H1 (cell line): ENCODE measurements around the gene DIP2B. TPM values are rescaled to one million over a fixed set of nuclear protein-coding genes. Genes with fewer than 3 reads are reported as not detected.

ENCODE experiments used
- CTCF ChIA-PET: fragments of 300-600 bp; sonication (Branson Sonifier 250); formaldehyde crosslinking; loops from one replicate; lab custom pipeline; 2021; ENCODE audit not compliant: partially characterized antibody; lab: Charles Lee
- POLR2A ChIA-PET: fragments of 300-600 bp; sonication (Branson Sonifier 250); formaldehyde crosslinking; loops from one replicate; lab custom pipeline; 2021; ENCODE audit warnings: inconsistent platforms; ENCODE audit not compliant: partially characterized antibody; lab: Charles Lee
- DNase-seq, 2 experiments: peaks; one replicate each; pipeline versions ENCODE4 v3.0.0 to v3.0.0-alpha.2; 2010 to 2022; ENCODE audit warnings: low spot score in 2 of 2, low read depth in 1 of 2, mixed read lengths in 1 of 2
- FAIRE-seq: peaks from 2 replicates; lab custom pipeline; 2011; peaks lifted over from hg19 to GRCh38; lab: Jason Lieb, UNC
- H2AFZ ChIP-seq: 2 replicates; pipeline ENCODE4 v1.8.1; 2012; ENCODE audit warnings: low read length, inconsistent platforms
- H2AK5ac ChIP-seq: 2 replicates; pipeline ENCODE4 v1.6.1; 2013; ENCODE audit warnings: low read depth, low read length
- H2BK120ac ChIP-seq: replicated peaks from 2 replicates; pipeline ENCODE3; 2013; ENCODE audit warnings: low read depth, low read length, inconsistent platforms
- H2BK12ac ChIP-seq: 2 replicates; pipeline ENCODE4 v1.6.1; 2013; ENCODE audit warnings: low read depth, low read length
- H2BK15ac ChIP-seq: 2 replicates; pipeline ENCODE4 v1.6.1; 2013; ENCODE audit warnings: low read length
- H2BK20ac ChIP-seq: 2 replicates; pipeline ENCODE4 v1.6.1; 2013; ENCODE audit warnings: low read length
- H2BK5ac ChIP-seq: 2 replicates; pipeline ENCODE4 v1.6.1; 2013; ENCODE audit warnings: low read depth, low read length
- H3K14ac ChIP-seq: 2 replicates; pipeline ENCODE4 v1.6.1; 2013; ENCODE audit warnings: inconsistent platforms; ENCODE audit not compliant: insufficient read length
- H3K18ac ChIP-seq: 2 replicates; pipeline ENCODE4 v1.6.1; 2013; ENCODE audit warnings: low read length; ENCODE audit errors: extremely low read depth
- H3K23ac ChIP-seq: 2 replicates; pipeline ENCODE4 v1.6.1; 2013; ENCODE audit warnings: inconsistent platforms; ENCODE audit not compliant: insufficient read length
- H3K23me2 ChIP-seq: 2 replicates; pipeline ENCODE4 v1.6.1; 2013; ENCODE audit warnings: low read depth, low read length
- H3K27ac ChIP-seq: 2 replicates; pipeline ENCODE4 v1.6.1; 2011; ENCODE audit warnings: low read depth, low read length, inconsistent platforms
- H3K27me3 ChIP-seq, 4 experiments: replicated peaks in 1 of 4; 1 replicate in 1 of 4; 2 replicates in 3 of 4; pipeline versions ENCODE4 v1.6.1 to v1.8.1; 2011 to 2013; ENCODE audit warnings: low read length in 3 of 4, mild to moderate bottlenecking in 3 of 4, inconsistent platforms in 2 of 4, mixed read lengths in 2 of 4, moderate library complexity in 1 of 4; ENCODE audit not compliant: control insufficient read depth in 3 of 4, insufficient read depth in 3 of 4; ENCODE audit errors: extremely low read depth in 1 of 4
- H3K36me3 ChIP-seq, 4 experiments: 2 replicates each; pipeline versions ENCODE4 v1.6.1 to v1.8.1; 2011 to 2013; ENCODE audit warnings: mild to moderate bottlenecking in 4 of 4, low read length in 3 of 4, moderate library complexity in 2 of 4, control low read depth in 1 of 4, inconsistent platforms in 1 of 4; ENCODE audit not compliant: insufficient read depth in 4 of 4, control insufficient read depth in 2 of 4
- H3K4ac ChIP-seq: replicated peaks from 2 replicates; pipeline ENCODE3; 2013; ENCODE audit warnings: low read length, low read depth, mixed read lengths, inconsistent platforms; ENCODE audit not compliant: insufficient read length
- H3K4me1 ChIP-seq, 4 experiments: replicated peaks in 1 of 4; 1 replicate in 1 of 4; 2 replicates in 3 of 4; pipeline versions ENCODE4 v1.6.1 to v1.8.1; 2011 to 2013; ENCODE audit warnings: low read length in 3 of 4, inconsistent platforms in 2 of 4, mixed read lengths in 1 of 4; ENCODE audit not compliant: insufficient read depth in 4 of 4, control insufficient read depth in 3 of 4
- H3K4me2 ChIP-seq, 2 experiments: 2 replicates each; pipeline versions ENCODE4 v1.6.1 to v1.8.1; 2011 to 2013; ENCODE audit warnings: low read depth in 2 of 2, low read length in 2 of 2, control low read depth in 1 of 2, inconsistent platforms in 1 of 2, mild to moderate bottlenecking in 1 of 2; ENCODE audit not compliant: insufficient read depth in 1 of 2
- H3K4me3 ChIP-seq, 4 experiments: fragments of 200-600, 300-600 bp in 1 of 4; sonication (generic), shearing (Covaris generic), sonication (Bioruptor Twin) in 1 of 4; 2 replicates each; pipeline versions ENCODE4 v1.5.1 to v1.8.1; 2011 to 2016; ENCODE audit warnings: low read length in 4 of 4, low read depth in 3 of 4, control low read depth in 2 of 4, inconsistent platforms in 2 of 4, mild to moderate bottlenecking in 2 of 4, mixed read lengths in 1 of 4, moderate library complexity in 1 of 4; ENCODE audit not compliant: insufficient read depth in 2 of 4; ENCODE audit errors: extremely low read depth in 1 of 4
- H3K56ac ChIP-seq: replicated peaks from 2 replicates; pipeline ENCODE3; 2013; ENCODE audit warnings: low read depth, mild to moderate bottlenecking, mixed read lengths, low read length, inconsistent platforms; ENCODE audit not compliant: insufficient read length
- H3K79me1 ChIP-seq: 2 replicates; pipeline ENCODE4 v1.6.1; 2013; ENCODE audit warnings: low read depth, low read length, control low read depth
- H3K79me2 ChIP-seq, 2 experiments: 2 replicates each; pipeline versions ENCODE4 v1.6.1 to v1.8.1; 2012 to 2013; ENCODE audit warnings: low read length in 2 of 2, mild to moderate bottlenecking in 2 of 2, inconsistent platforms in 1 of 2; ENCODE audit not compliant: insufficient read depth in 2 of 2, control insufficient read depth in 1 of 2
- H3K9ac ChIP-seq, 4 experiments: replicated peaks in 1 of 4; 1 replicate in 1 of 4; 2 replicates in 3 of 4; pipeline versions ENCODE4 v1.6.1 to v1.8.1; 2011 to 2013; ENCODE audit warnings: low read depth in 3 of 4, low read length in 3 of 4, control low read depth in 2 of 4, mild to moderate bottlenecking in 2 of 4, moderate library complexity in 2 of 4, inconsistent platforms in 1 of 4; ENCODE audit errors: extremely low read depth in 1 of 4
- H3K9me3 ChIP-seq, 2 experiments: 2 replicates each; pipeline versions ENCODE4 v1.6.1 to v1.8.1; 2012 to 2013; ENCODE audit warnings: mild to moderate bottlenecking in 2 of 2, moderate library complexity in 2 of 2, control low read depth in 1 of 2, inconsistent platforms in 1 of 2, low read depth in 1 of 2, low read length in 1 of 2, mixed read lengths in 1 of 2; ENCODE audit not compliant: insufficient read depth in 2 of 2
- H4K20me1 ChIP-seq, 2 experiments: replicated peaks in 1 of 2; 2 replicates each; pipeline versions ENCODE3 to v1.8.1; 2011 to 2013; ENCODE audit warnings: inconsistent platforms in 2 of 2, low read length in 2 of 2, mild to moderate bottlenecking in 1 of 2; ENCODE audit not compliant: insufficient read depth in 2 of 2, control insufficient read depth in 1 of 2
- H4K5ac ChIP-seq: 2 replicates; pipeline ENCODE4 v1.6.1; 2013; ENCODE audit warnings: low read length, low read depth, mixed read lengths, inconsistent platforms; ENCODE audit not compliant: insufficient read length
- H4K8ac ChIP-seq: 2 replicates; pipeline ENCODE4 v1.8.0; 2013; ENCODE audit warnings: mild to moderate bottlenecking, moderate library complexity, low read length, inconsistent platforms; ENCODE audit not compliant: insufficient read depth; ENCODE audit errors: extremely low read depth
- H4K91ac ChIP-seq: replicated peaks from 2 replicates; pipeline ENCODE3; 2013; ENCODE audit warnings: low read length, mixed read lengths, inconsistent platforms; ENCODE audit not compliant: insufficient read length
- CBX8 ChIP-seq: fragments of 300-800, 300-1000 bp; sonication (generic); IDR thresholded peaks from 2 replicates; pipeline ENCODE4 v1.7.1; 2016; ENCODE audit warnings: low read depth, low read length, borderline replicate concordance
- EP300 ChIP-seq, 2 experiments: IDR thresholded peaks; 1 replicate in 1 of 2; 2 replicates in 1 of 2; pipeline ENCODE4 v1.6.1; 2011 to 2012; ENCODE audit warnings: low read depth in 2 of 2, low read length in 2 of 2, mild to moderate bottlenecking in 2 of 2, borderline replicate concordance in 1 of 2, inconsistent platforms in 1 of 2, moderate library complexity in 1 of 2
- EZH2 ChIP-seq: fragments of 200-600 bp; sonication (generic); IDR thresholded peaks from 2 replicates; pipeline ENCODE4 v1.7.1; 2012; ENCODE audit warnings: low read depth, mild to moderate bottlenecking, moderate library complexity, low read length, inconsistent platforms; ENCODE audit not compliant: severe bottlenecking
- POLR2A ChIP-seq, 2 experiments: IDR thresholded peaks; 1 replicate in 1 of 2; 2 replicates in 1 of 2; pipeline ENCODE4 v1.6.1; 2011; ENCODE audit warnings: low read depth in 2 of 2, low read length in 2 of 2, mild to moderate bottlenecking in 2 of 2; ENCODE audit errors: control extremely low read depth in 1 of 2
- SP4 ChIP-seq: IDR thresholded peaks from 2 replicates; pipeline ENCODE4 v1.6.1; 2012; ENCODE audit warnings: low read length, inconsistent platforms
- WGBS, 2 experiments: shearing (Covaris generic) in 1 of 2; methylation state at CpG; one replicate each; pipeline versions ENCODE4 v1.1.6 to v1.1.7; 2013 to 2015; ENCODE audit warnings: low lambda C conversion rate in 2 of 2, mixed read lengths in 2 of 2, inconsistent platforms in 1 of 2, low coverage in 1 of 2, missing lambda C conversion rate in 1 of 2; ENCODE audit not compliant: insufficient replicate concordance in 2 of 2, insufficient coverage in 1 of 2, insufficient read length in 1 of 2; ENCODE audit errors: extremely low coverage in 1 of 2, missing lambda C conversion rate in 1 of 2; 5-methylcytosine and 5-hydroxymethylcytosine counted together
- polyA plus RNA-seq, 7 experiments: library from polyadenylated mRNA; depleted of rRNA in 3 of 7; stranded (reverse) in 5 of 7; unstranded in 2 of 7; fragments of >200 nt in 5 of 7; fragments of 200-250 nt in 2 of 7; gene quantifications; 1 replicate in 5 of 7; 2 replicates in 1 of 7; 4 replicates in 1 of 7; pipeline versions ENCODE4 v1.2.1 to v1.2.3, GENCODE V29; 2011 to 2013; ENCODE audit warnings: missing spikeins in 2 of 7, mixed read lengths in 2 of 7
- total RNA-seq: library from RNA; stranded (reverse); fragmentation: NEBNext Ultra II Directional; extraction: Animal tissue kit (Norgen Biotek cat#: 25700); gene quantifications from 2 replicates; pipeline ENCODE4 v1.2.1, GENCODE V29; 2021
- TF ChIP-seq, protein P1 (sequence below): IDR thresholded peaks from 2 replicates; pipeline ENCODE4 v1.6.1; 2011; ENCODE audit warnings: low read length, improper control_type of control experiment

DIP2B gene
- total and polyA plus RNA-seq, 2 of the 8 experiments (the other 6 are each of a cell fraction or from before 2014, with no cell fraction given) = 11.1 to 29.6 TPM

DNA sequence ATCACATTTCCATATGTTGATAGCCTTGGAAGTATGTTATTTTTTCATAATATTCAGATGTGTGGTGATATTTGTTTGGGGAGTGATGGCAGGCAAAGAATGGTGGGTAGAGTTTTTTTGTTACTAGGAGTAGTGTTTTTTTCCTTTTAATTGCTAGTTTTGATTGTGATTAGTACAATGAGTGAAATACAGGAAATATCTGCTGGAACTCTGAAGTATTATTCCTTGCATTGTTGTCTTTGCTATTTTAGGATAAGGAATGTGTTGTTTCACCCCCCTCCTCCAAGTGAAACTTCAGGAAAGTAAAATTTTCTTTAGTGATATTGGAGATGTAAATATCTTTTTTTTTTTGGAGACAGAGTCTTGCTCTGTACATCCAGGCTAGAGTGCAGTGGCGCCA is 105.4 kb downstream of the DIP2B start:
- Histone ChIP-seq H3K23ac (no peak overlapping the region), H2AFZ (no peak overlapping the region), H3K23me2 (no peaks in the 10 kb centered on the region), H4K20me1 (no peaks in the 10 kb centered on the region), H4K8ac (no peak overlapping the region), H2BK15ac (no peak overlapping the region), H2BK20ac (no peak overlapping the region)
- 100% methylated on average over 1 of the region's 1 CpG; no CpG with 5 or more reads in 1 of the 2 experiments for WGBS, 2 experiments
- TF ChIP-seq CBX8 (no peak), SP4 (no peak), POLR2A (IDR thresholded peaks at IDR 0.05; ENCODE audit: control extremely low read depth in 1 of 2, low read depth in 2 of 2, low read length in 2 of 2) (no peak), EP300 (IDR thresholded peaks at IDR 0.05; ENCODE audit: borderline replicate concordance in 1 of 2, low read depth in 2 of 2, low read length in 2 of 2) (no peak), EZH2 (no peak)
- TF ChIP-seq, protein P1, sequence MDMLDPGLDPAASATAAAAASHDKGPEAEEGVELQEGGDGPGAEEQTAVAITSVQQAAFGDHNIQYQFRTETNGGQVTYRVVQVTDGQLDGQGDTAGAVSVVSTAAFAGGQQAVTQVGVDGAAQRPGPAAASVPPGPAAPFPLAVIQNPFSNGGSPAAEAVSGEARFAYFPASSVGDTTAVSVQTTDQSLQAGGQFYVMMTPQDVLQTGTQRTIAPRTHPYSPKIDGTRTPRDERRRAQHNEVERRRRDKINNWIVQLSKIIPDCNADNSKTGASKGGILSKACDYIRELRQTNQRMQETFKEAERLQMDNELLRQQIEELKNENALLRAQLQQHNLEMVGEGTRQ = no peak
- TF ChIP-seq, all 59 proteins: peak for 0
- Histone ChIP-seq H3K79me1 (no peaks in the 10 kb centered on the region), H3K9me3 (no peaks in the 10 kb centered on the region), H3K79me2 (peaks cover 0 to 12% of the 10 kb centered on the region in 2 experiments; a peak in 2 of 4 replicates), H4K91ac (no peak overlapping the region), H2BK5ac (no peak overlapping the region), H2AK5ac (no peak overlapping the region), H3K4me1 (peaks cover 0 to 13% (median 11%) of the 10 kb centered on the region in 4 experiments; a peak in 5 of 7 replicates), H3K9ac (no peak overlapping the region), H3K56ac (no peak overlapping the region), H3K27me3 (no peaks in the 10 kb centered on the region), H3K4me3 (no peak overlapping the region), H3K18ac (no peak overlapping the region), H3K36me3 (no peaks in the 10 kb centered on the region; a peak in 1 of 8 replicates), H4K5ac (no peak overlapping the region), H3K14ac (no peak overlapping the region), H2BK12ac (no peak overlapping the region), H3K4me2 (no peak overlapping the region), H2BK120ac (no peak overlapping the region), H3K27ac (no peak overlapping the region), H3K4ac (no peak overlapping the region)
- FAIRE-seq (no peak), DNase-seq (no peak)
- POLR2A ChIA-PET = no interaction called here
- CTCF ChIA-PET = interaction anchor here (0.7 to 1.6 kb wide), 5 partner anchors 8 to 34 kb away, joined by 3 to 4 read pairs (median 3); no protein-coding TSS in a partner anchor
